Stimulated activated CD4-positive, alpha-beta T cell treated with anti-CD3 and anti-CD28 coated beads, Interleukin-4, amount 100 ng/mL, for 1 hour (primary cell): ENCODE measurements around the gene GFRA3.

Experiments
- DNase-seq: peaks from one replicate; pipeline ENCODE4 v3.0.0-alpha.2; 2020

The GFRA3 gene

DNA sequence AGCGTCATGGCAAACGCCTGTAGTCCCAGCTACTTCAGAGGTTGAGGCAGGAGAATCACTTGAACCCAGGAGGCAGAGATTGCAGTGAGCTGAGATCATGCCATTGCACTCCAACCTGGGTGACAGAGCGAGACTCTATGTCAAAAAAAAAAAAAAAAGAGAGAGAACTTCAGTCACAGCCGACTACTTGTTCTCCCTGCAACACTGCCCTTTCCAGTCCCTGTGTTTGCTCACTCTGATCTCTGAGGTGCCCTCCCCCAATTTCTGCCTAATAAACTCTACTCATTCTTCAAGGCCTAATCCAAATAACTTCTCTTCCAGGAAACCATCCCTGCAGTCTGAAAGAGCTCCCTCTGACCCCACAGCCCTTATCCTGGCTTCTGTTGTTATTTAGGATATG is 28.1 kb downstream of the GFRA3 start:
- DNase-seq, result no peak

DNA sequence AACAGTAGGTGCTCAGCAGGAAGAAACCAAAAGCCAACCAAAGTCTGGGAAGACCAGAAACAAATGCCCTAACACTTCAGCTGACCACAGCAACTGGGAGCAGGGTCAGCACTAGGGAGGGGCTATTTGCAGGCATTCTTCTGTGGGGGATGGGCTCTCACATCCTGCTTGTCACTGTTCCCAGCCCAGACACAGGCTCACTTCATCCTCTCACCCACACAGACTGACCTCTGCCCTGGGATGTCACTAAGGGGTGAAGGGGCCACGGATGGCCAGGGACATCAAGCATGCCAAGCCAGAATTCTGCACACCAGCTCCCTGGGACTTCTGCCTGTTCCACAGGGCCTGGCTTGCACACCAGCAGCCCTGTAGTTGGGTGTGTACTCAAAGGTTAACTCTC is 28.7 kb downstream of the GFRA3 start:
- no peak for DNase-seq

DNA sequence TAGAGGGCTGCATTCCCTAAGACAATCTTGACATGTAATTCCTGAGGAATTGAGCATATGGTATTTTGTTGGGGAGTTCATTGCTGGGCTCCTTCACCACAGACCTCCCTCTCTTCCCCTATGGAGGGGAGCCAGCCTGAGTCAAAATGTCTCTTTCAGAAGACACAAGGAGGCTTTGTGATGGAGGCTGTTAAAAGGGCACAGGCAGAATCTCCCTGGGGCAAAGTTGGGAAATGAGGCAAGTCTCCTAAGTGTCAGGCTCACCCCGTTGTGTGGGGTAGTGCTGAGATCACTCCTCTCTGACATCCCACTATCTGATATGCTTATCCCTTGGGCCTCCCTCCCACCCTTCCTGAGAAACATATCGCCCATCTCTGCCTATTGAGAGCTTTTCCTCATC is 30.6 kb downstream of the GFRA3 start:
- DNase-seq, result no peak

DNA sequence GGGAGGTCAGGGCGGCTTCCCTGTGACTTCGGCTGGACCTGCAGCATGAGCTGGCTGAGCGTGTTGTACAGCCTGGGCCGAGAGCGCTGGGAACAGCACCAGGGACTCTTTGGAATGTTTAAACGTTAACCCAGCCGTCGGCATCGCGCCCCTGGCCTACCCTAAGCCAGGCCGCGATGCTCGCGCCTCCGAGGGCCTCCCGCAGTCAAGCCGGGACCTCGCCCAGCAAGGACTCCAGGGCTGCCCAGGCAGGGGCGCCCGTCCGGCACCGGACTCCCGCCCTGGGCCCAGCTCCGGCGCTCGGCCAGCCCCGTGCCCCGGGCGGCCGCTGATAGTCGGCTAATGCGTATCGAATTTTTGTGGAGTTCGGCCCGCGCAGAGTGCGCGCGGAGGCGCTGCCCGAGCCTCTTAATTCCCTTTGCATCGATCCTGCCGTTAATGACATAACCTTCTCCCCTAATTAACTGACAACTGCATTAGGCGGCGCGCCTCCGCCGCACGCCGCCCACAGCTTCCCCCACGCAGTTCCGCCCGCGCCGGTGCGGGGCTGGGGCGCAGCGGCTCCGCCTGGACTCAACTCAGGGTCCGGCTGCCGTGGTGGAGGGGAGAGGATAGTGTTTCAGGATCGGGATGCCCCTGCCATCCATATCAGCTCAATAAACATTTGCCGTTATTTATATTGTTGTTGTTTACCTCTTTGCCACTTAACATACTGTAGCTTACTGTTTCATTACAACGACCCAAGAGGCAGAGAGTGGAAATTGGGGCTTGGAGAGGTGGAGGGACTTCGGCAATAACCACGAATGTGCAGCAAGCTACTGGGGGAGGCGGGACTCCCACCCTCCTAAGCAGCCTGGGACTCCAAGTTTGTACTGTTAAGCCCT is 32.5 kb downstream of the GFRA3 start:
- no peak for DNase-seq

DNA sequence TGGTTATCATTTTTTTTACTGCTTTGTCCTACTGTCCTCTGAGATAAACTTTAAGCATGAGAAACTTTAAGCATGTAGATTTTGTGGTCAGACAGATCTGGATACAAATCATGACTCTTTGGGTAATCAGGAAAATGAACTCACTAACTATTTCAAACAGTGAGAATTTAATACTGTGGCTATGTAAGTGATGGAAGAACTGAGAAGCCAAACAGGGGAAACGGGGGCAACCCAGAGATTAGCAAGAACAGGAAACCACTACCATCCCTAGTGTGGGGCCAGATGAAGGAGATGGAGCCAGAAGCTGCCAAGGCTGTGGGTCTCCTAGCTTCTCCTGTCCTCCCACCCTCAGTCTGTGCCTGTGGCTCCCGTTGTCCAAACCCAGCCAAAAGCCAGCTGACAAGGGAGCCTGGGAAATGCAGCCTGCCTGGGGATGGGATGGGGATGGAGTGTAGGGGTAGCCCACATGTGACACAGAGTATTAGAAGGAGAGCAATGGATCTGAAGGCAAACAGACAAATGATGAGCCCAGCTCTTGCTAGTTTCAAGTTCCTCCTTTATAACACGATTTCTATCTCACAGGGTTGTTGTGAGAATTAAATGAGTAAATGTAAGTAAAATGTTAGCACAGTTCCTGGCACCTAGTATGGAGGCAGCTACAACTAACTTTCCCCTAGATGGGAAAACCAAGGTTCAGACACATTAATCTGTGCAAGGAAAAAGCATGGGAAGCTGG is 33.6 kb downstream of the GFRA3 start:
- DNase-seq, result no peak

DNA sequence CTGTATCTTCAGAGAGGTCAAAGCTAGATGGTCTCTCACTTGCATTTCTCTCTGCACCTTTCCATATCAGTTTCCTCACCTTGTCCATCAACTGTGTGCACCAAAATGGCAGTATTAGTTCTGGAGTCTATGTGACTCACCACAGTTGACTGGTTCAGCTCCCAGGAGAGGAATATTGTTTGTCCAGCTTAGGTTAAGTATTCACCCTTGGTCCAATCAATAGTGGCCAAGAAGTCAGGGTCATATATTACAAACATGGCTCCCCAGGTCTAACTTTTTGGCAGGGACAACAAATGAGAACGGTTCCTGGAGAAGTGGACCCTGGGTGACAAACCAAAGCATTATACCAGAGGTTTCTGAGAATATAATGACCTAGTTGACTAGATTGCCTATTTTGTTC is 36.4 kb downstream of the GFRA3 start:
- DNase-seq, result no peak

DNA sequence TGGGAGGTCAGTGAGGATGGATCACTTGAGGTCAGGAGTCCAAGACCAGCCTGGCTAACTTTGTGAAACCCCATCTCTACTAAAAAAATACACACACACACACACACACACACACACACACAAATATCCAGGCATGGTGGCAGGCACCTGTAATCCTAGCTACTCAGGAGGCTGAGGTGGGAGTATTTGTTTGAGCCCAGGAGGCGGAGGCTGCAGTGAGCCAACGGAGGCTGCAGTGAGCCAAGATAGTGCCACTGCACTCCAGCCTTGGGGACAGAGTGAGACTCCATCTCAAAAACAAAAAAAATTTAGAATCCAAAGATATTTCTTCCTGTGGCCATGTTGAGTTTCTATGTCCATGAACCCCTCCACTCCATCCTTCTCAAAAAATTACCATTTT is 39.8 kb downstream of the GFRA3 start:
- no peak for DNase-seq

DNA sequence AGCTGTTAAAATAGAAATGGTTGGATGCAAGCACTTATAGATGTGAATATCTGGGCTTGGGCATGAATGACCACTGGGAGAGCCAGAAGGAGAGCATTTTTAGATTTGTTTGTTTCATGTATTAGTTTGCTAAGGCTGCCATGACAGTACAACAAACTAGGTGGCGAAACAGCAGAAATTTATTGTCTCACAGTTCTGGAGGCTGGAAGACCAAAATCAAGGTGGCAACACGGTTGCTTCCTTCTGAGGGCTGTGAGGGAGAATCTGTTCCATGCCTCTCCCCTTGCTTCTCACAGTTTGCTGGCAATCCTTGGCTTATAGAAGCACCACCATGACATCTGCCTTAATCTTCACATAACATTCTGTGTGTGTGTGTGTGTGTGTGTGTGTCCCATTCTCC is 41.1 kb downstream of the GFRA3 start:
- DNase-seq, result no peak

DNA sequence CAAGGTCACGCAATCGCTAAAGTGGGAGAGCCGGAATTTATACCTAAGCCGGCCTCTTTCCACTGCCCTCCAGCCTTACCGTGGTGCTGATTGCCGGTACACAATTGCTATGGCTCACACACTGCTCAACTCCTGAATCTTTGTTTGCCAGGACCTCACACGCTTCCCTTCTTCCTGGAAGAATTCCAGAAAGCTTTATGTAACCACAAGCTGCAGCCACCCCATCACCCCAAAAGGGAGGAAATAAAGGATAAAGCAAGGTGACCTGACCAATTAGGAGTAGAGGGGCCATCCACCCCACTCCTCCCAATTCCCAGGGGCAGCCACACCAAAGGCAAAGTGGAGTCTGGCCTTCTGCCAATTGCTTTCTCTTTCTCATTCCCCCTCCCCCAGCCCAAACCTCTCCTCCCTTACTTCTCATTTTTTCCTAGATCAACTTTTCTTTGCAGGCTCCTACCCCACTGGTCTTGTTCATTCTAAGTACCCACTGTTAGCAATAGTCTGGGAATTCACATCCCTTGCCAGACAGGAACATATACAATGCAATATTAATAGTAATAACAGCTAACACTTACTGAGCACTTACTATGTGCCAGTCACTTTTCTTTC is 43.3 kb downstream of the GFRA3 start:
- no peak for DNase-seq

DNA sequence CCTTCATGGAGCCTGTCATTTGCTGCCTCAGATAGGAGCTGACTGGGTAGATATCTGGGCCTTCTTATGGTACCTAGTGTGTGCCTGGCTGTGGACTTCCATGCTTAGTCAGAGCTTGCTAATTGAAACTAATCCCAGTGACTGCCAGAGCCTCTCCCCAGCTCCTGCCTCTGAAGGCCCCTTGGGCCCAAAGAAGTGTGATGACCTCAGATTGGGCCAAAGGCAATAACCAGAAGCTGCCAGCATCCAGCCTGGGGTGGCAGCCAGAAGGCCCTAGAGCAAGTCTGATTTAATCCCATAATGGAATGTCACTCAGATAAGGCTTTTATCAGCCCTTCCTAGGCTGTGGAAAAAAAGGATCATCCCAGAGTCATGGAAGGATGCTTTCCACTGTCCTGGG is 44.2 kb downstream of the GFRA3 start:
- DNase-seq, result no peak

DNA sequence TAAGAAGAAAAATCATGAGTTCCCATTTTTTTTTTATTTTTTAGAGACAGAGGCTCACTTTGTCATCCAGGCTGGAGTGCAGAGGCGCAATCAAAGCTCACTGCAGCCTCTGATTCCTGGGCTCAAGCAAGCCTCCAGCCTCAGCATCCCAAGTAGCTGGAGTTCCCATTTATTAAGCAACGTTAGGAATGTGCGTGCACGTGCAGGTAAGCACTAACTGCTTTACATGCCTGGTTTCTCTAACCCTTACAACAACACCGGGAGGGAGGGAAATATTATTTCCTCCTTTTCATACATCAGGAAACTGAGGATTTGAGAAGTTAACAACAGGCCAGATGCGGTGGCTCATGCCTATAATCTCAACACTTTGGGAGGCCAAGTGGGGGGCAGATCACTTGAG is 45.0 kb downstream of the GFRA3 start:
- DNase-seq, result no peak

DNA sequence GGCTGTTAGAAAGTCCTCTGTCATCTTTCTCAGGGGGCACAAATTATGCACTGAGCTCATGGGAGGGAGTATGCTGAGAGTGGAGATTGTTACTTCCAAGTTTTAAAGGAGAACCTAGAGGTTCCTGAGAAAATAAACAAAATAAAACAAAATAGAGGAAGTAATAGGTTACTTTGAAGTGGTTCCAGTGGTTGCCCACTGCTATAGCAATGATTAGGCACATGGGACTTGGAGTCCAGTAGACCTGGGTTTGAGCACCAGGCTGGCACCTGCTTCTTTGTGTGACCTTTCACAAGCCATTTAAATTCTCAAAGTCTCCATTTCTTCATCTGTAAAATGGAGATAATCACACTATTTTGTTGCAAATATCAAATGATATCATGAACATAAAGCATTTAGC is 47.5 kb downstream of the GFRA3 start:
- DNase-seq, result no peak

DNA sequence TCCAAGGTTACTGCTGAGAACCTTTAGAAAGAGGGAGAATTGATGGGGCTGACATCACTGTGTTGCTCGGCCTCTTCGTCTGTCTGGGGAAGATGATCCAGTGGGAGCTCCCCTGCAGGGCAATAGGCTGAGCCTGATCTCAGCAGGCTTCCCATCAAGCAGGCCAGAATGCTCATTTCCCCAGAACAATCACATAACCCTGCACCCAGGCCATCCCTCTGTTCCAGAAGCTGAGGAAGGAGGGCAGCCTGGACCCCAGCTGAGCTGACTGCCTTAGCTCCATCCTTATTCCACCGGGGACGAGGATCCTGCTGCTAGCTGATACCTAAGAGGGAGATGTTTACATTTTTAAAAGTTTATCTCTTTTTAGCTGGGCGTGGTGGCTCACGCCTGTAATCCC is 49.7 kb downstream of the GFRA3 start:
- no peak for DNase-seq

DNA sequence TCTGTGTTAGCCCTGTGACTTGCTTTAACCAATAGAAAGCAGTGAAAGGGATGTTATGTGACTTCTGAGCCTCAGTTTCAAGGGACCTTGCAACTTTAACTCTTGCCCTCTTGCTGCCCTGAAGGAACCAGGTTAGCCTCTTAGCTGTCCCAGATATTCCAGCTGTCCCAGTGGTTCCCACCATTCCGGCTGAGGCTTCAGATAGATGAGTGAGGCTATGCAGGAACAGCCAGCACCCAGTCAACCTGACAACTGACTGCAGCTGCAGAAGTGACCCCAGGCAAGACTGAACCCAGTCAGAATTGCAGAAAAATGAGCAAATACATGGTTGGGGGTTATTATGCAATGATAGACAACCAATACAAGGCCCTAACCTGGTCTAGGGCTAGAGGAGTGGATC is 50.9 kb downstream of the GFRA3 start:
- no peak for DNase-seq

DNA sequence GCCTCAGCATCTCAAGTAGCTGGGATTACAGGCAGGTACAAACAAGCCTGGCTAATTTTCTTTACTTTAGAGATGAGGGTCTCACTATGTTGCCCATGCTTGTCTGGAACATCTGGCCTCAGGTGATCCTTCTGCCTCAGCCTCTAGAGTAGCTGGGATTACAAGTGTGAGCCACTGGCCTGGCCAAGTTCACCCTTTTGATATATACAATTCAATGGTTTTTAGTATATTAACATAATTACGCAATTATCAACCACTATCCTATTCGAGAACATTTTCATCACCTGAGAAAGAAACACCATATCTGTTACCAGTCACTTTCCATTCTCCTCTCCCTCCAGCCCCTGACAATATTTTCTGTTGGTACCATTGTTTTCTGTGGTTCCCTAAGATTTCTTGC is 57.6 kb downstream of the GFRA3 start:
- no peak for DNase-seq

DNA sequence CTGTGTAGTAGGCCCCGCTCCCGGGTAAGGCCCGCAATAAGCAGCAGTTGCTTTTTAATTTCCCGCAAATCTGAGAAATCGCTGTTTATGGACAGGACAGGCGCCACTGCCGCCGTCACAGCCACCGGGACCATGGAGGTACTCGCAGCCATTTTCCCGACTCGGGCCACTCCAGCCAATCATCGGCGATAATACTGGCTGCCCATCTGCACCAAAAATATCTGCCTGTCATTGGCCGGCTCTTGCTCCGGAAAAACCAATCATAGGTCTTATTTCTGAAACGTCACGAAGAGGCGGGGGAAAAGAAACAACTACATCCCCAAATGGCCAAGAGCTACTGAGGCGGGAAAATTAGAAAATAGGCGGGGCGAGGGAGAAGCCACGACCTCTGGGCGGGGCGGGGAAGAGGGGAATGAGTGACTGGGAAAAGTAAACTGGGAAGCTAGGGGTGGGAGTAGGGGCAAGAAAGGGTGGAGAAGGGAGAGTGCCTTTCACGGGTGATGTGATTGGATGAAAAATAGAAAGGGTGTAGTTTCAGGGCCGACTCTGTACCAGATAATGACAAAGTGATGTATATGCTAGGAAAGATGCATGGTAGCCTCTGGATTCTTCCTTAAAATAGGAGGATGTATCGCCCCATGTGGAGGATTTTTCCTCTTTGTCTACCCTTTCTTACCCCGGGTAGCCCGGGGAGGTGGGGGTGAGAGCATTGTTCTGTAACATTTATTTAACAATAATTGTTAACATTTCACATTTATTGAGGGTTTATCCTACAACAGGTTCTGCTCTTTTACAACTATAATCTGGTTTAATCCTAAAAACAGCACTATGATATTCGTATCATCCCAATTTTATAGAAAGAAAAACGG is 61.0 kb downstream of the GFRA3 start, which contains the start of gene CDC23:
Gene CDC23, minus strand, starts transcription at position 163 of the 869 bp plus-strand sequence. Its CDS starts 11 bp downstream, at position 152.
- DNase-seq, result peak; percentile 82

DNA sequence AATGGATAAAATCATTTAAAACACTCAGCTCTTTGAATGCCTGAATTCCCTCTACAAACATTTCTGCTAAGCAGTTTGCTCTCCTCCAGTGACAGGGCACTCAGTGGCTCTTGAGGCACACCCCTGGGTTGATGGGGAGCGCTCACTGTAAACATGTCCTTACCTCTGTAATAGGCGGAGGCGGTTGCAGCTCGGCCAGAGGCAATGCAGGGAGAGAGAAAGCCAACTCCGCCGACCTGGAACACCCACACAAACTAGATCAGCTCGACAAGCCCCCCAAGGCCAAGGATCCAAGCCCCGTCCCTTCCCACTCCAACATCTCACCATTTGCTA is 61.6 kb downstream of the GFRA3 start:
- DNase-seq, result no peak

DNA sequence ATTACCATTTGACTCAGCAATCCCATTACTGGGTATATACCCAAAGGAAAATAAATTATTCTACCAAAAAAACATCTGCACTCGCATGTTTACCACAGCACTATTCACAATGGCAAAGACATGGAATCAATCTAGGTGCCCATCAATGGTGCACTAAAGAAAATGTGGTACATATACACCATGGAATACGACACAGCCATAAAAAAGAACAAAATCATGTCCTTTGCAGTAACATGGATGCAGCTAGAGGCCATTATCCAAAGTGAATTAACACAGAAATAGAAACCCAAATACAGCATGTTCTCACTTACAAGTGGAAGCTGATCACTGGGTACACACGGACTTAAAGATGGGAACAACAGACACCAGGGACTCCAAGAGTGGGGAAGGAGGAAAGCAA is 63.4 kb downstream of the GFRA3 start:
- no peak for DNase-seq
